Activated CD4-positive, CD25-positive, alpha-beta regulatory T cell treated with anti-CD3 and anti-CD28 coated beads, Interleukin-2, amount 50 U/mL, for 16 hours (primary cell): ENCODE data around the gene JAK3.

Experiments used
- DNase-seq: peaks from one replicate; pipeline ENCODE4 v3.0.0-alpha.2; 2020; ENCODE audit warnings: low read depth, low spot score

The JAK3 gene

DNA sequence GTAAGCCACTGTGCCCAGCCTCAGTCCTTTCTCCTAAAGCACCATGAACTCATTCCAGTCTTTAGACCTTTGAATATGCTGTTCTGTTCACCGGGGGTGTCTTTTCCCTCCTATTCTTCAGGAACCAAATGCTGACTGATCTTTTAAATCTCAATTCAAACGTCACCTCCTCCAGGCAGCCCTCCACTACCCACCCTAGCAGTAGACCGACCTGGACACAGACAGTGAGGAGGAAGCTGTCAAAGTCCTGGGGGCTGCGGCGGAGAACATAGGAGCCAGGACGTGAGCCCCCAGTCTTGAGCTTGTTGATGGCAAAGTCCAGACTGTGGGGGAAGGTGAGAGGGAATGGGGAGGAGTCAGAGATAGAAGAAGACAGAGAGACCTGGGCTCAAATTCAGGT lies 7.8 kb downstream of the JAK3 start:
- DNase-seq = no peak

DNA sequence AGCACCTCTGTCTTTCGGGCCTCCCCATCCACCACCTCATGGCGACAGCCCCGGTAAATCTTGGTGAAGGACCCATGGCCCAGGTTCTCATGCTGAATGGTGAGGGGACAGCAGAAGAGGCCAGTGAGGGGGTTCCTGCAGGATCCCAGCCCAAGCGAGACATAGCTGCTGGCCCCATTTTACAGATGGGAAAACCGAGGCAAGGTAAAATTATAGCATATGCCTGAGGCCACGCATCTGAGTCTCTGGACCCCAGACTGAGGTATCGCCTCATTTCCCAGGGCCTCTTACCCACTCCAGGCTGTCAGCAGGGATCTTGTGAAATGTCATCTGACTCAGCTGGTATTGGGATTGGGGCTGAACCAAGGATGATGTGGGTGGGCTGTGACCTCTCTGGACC lies 9.8 kb downstream of the JAK3 start:
- DNase-seq = no peak

DNA sequence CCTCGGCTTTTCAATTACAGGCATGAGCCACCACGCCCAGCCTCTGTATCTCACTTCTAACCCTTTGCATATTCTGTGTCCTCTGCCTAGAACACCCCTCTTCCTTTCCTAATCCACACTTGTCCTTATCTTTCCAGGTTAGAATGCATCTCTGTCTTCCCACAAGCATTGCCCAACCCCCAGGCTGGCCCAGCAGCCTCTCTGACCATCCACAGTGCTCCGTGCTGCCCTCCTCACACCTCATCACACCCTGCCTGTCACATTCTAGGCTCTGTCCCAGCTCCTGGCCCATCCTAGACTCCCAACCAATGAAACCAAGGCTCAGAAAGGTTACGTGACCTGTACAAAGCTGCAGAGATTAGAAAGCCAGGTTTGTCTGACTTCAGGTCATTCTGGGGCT lies 11.3 kb downstream of the JAK3 start:
- DNase-seq = no peak

DNA sequence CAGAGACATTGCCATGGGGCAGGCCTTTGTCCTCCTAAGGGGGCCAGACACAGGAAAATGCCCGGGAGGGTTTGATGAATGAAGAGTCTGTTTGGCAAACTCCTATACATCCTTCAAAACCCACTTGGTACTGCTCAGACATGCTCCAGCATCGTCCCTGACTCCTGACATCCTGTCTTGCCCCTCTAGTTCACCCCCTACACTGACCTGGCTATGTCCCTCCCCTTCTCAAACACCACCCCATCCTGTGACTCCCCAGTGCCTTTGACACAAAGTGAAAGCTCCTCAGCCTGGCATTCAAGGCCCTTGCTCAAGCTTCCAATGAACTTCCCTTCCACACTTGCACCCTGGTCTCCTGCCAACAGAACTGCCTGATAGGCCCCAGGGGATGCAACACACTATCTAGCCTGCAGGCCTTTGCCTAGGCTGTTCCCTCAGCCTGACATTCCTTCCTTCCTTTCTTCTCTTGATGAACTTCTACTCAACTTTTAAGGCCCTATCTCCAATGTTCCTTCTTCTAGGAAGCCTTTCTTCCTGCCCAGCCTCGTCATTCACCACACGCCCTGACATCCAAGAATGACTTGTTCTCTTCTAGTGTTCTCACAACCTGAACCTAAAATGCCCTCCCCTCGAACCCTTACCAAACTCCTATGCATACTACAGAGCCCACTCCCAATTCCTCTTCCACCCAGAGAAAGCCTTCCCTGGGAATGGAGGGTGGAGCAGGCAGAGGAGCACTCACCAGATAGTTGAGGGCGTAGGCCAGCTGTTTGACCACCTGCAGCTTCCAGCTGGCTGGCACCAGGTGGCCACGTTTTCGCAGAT lies 12.4 kb downstream of the JAK3 start:
- DNase-seq = no peak

DNA sequence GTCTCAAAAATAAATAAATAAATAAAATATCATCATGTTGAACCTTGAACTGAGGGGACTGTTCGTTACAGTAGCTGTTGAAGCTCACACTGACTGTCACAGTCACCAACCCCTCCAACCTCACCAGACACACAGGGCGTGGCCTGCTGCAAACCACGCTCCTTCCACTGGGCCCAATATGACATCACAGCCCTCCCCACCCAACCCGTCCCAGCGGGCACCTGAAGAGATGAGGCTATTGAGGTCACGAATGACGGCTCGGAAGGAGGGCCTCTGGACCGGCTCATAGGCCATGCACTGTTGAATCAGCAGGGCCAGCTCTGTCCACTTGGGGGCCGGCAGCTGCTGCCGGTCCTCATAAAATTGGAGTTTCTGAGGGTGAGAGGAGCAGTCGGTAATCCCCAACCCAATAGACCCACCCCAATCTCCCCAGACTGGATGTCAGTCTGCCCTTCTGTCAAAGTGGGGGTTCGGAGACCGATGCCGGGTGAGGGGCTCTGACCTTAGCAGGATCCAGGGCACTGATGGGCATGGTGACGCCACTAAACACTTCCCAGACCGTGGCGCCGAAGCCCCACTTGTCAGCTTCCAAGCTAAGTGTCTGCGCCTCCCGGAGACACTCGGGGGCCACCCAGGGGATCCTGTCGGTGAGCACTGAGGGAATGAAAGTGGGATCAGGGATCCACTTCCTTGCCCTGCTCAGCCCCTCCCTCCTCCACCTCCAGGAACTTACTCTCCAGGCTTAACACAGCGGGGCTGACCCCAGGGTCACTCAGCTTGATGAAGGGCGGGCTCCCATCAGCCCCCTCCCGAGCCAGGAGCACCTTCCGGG lies 13.2 kb downstream of the JAK3 start:
- DNase-seq = no peak

DNA sequence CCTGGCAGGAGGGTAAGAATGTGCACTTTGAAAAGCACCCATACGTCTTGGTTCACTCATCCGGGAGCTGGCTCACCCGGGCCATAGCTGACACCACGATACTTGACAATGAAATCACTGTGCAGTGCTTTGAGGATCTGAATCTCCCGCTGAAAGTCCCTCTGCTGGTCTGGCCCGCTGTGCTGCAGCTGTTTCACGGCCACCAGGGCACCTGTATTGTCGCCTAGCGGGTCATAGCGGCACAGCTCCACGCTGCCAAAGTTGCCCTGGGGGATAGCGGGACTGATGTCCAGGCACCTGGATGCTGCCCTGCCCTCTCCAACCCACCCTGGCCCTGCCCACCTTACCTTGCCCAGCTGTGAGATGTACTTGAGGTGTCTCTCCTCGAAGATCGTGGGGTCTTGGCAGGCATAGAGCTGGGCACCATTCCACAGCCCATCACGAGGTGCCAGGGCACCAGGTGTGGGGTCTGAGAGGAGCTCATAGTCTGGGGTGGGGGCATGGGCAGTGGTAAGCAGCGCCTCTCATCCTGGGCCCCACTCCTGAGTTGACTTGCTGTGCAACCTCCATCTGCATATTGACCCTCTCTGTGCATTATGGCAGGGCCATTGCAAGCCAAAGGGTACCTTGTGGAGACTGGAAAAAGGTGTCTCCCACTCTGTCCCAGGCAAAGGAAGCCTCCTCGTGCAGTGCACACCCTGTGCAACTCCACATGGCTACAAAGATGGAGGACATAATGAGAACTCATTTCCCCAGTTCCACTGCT lies 15.2 kb downstream of the JAK3 start:
- no peak for DNase-seq

DNA sequence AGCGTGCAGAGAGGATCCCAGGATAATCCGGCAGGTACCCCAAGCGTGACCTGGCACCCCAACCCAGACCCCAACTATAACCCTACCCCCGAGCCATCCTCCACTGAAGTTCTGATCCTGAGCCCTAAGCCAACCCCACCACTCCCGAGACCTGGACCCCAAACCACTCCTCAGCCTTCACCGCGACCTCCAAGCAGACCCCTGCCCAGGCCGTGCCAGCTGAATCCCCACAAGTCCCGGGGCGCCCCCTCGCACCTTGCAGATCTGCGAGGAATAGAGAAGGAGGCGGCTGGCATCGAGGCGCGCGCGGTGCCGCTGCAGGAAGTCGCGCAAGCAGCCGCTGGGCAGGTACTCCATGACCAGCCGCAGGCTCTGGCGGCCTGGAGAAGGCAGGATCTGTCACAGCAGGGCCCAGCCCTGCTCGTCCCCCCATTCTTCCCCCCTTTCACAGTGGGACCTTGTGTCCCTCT lies 16.3 kb downstream of the JAK3 start:
- no peak for DNase-seq

DNA sequence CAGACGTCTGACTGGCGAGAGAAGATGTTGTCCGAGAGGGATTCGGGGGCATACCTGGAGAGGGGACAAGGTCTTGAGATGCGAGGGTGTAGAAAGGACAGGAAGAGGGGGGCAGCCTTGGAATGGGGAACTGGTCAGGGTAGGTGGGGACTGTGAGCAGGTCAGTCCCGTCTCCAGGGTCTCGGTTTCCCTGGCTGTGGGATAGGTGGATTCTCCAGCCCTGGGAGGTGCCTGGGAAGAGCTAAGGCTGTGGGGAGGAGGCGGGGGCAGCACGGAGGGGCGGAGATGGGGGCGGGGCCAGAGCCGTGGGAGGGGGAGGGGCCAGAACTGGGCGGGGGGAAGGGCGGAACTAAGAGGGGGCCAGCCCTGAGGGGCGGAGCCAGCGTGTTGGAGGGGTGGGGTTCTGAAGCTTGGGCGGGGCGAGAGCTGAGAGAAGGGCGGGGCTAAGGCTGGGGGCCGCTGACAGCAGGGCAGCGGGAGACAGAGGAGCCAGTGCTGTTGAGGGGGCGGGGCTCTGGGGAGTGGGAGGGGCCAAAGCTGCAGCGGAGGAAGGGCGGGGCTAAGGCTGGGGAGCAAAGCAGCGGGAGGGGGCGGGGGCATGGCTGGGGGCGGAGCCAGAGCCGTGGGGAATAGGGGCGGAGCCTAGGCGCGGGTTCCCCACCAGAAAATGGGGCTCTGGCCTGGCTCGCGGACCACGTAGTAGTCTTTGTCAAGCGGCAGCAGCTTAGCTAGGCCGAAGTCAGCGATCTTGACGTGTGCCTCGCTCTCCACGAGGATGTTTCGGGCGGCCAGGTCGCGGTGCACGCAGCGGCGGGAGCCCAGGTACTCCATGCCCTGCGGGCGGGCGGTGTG lies 17.0 kb downstream of the JAK3 start:
- no peak for DNase-seq

DNA sequence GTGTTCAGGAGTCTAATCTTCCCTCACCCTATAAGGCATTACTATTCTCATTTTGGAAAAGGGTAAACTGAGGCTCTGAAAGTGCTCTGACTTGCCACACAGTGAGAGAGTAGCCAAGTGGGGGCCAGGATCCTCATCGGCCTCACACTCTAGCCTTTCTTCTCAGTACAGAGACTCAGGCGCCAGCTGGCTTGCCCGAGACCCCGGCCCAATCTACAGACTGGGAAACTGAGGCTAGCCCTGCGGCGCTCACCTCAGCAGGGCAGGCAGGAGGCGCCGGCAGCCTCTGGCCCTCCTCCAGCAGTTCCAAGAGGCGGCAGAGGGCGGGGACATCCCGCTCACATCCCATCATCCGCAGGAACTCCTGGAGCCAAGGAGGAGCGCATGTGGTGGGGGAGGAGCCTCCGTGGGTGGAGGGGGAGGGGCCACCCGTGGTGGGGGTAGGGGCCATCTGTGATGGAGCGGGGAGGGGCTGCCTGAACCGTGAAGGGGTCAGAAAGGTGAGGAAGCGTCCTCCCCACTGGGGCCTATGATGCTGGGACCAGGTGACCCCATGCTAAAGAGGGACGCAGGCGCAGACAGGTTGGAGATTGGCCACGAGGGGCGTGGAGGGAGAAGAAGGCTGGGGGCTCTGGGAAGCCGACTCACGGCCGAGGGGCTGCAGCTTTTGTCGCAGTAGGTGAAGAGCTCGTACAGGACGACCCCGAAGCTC lies 17.8 kb downstream of the JAK3 start:
- no peak for DNase-seq

DNA sequence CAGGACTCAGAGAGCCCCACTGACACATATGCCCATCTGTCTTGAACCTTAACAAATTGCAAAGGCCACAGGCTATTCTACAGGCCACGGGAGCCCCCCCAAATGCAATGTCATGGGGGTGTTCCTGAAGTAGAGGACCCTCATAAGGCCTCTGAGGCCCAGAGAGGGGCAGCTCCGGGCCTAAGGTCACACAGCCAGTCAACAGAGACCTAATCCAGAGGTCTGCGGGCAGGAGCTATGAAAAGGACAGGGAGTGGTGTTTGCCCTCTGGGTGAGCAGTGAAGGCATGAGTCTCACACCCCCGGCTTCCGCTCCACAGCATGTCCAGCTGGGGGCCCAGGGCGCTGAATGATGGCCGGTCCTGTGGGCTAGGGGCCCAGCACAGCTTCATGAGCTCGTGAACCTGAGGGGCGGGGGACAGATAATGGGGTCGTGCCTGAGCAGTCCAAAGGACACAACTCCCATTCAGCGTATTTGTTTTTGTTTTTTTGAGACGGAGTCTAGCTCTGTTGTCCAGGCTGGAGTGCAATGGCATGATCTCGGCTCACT lies 21.2 kb downstream of the JAK3 start:
- DNase-seq = no peak

DNA sequence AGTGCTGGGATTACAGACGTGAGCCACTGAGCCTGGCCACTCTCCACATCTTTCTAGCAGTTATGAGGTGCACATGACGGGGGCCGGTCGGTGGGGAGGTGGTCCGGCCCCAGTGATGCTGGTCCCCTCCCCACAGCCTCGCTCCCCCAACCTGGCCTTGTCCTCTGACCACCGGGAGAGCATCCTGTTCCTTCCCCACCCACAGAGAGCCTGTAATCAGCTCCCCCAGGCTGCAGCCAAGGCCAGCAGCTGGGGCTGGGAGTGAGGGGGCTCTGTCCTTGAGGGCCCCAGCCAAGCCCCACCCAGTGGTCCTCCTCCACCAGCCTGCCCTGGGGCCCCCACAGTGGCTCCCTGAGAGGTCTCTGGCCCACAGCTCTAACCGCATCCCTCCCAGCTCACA lies 23.4 kb downstream of the JAK3 start:
- DNase-seq = no peak

DNA sequence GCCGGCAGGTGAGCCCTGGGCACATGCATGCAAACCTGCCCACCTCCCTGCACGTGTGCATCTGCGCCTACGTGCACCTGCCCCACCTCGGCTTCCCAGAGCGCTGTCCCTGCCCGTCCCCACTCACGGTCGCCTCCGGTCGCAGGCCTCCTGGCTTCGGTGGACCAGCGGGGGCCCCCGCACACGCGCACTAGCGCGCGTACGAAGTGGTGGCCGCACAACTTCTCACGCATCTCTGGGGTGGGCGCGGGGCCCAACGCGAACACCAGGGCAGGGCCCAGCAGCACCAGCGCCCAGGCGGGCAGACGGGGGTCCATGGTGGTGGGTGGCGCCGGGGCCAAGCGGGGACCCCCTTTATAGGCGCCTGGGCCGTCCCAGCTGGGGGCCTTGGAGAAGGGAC lies 26.6 kb downstream of the JAK3 start, which contains the start of gene INSL3:
Gene INSL3, minus strand, starts transcription at position 330 of the 400 bp plus-strand sequence. Its CDS starts 13 bp downstream, at position 317.
- no peak for DNase-seq

DNA sequence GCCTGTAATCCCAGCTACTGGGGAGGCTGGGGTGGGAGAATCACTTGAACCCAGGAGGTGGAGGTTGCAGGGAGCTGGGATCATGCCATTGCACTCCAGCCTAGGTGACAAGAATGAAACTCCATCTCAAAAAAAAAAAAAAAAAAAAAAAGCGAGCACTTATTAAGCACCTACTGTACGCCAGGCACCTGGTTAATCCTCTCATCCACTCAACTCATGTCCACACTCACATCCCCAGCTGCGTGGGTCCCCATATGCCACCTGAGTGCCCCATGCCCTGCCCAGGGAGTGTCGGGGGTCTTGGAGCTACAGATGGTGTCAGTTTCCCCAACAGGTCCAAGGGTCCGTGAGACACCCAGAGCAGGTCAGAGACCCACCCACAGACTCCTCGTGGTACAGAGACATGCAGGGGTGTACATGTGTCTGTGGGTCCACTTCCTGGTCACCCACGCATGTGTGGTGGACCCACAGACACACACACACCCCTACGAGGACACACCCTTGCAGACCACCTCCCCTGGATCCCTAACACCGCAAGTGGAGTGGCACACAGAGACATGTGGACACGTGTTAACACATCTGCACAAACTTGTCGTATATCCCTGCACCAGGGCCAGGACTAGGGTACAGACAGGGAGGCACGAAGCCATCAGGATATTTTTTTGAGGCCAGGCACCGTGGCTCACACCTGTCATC lies 30.0 kb downstream of the JAK3 start:
- no peak for DNase-seq

DNA sequence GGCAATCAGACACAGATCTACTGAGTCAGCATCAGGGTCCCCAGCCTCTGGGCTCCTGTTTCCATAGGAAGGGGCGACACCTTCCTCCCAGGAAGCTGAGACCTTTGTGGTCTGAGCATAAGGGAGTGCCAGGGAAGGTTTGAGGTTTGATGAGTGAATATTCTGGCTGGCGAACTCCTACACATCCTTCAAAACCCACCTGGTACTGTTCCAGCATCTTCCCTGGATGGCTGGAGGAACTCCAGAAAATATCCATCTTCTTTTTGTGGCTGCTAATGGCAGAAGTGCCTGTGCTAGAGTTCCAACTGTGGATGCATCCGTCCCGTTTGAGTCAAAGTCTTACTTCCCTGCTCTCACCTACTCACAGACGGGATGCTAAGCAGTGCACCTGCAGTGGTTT lies 35.7 kb downstream of the JAK3 start:
- no peak for DNase-seq

DNA sequence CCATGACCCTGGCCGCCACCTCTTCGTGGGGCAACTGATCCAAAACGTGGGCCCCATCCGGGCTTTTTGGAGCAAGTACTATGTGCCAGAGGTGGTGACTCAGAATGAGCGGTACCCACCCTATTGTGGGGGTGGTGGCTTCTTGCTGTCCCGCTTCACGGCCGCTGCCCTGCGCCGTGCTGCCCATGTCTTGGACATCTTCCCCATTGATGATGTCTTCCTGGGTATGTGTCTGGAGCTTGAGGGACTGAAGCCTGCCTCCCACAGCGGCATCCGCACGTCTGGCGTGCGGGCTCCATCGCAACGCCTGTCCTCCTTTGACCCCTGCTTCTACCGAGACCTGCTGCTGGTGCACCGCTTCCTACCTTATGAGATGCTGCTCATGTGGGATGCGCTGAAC lies 36.1 kb downstream of the JAK3 start:
- no peak for DNase-seq

DNA sequence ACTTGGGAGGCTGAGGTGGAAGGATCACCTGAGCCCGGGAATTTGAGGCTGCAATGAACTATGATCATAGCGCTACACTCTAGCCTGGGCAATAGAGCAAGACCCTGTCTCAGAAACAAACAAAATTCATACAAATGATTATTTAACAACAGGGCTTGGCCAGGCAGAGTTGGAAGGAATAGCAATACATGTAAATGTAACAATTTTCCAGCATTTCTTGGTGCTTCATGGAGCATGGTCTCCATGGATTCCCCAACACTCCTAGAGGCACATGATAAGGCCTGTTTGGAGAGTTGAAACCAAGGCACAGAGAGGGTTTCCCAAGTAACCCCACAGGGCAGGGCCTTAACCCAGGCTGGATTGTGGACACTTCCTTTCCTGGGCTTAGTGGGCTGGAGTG lies 36.7 kb downstream of the JAK3 start:
- no peak for DNase-seq

DNA sequence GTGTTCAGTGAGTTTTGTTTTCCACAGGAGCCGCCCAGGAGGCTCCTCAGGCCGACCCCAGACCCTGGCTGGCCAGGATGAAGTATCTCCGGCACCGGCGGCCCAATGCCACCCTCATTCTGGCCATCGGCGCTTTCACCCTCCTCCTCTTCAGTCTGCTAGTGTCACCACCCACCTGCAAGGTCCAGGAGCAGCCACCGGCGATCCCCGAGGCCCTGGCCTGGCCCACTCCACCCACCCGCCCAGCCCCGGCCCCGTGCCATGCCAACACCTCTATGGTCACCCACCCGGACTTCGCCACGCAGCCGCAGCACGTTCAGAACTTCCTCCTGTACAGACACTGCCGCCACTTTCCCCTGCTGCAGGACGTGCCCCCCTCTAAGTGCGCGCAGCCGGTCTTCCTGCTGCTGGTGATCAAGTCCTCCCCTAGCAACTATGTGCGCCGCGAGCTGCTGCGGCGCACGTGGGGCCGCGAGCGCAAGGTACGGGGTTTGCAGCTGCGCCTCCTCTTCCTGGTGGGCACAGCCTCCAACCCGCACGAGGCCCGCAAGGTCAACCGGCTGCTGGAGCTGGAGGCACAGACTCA lies 40.0 kb downstream of the JAK3 start:
- DNase-seq = no peak

DNA sequence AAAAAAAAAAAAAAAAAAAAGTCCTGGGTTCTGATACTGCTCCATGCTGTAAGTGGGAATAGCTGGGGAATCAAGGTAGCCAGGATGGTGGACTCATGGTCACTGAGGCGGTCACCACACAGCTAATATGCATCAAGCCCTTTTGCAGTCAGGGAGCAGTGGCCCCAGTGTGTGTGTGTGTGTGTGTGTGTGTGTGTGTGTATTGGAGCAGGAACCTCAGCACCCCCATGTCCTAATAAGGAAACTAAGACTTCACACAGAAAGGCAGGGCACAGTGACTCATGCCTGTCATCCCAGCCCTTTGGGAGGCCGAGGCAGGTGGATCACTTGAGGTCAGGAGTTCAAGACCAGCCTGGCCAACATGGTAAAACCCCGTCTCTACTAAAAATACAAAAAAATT lies 40.8 kb downstream of the JAK3 start:
- DNase-seq = no peak

DNA sequence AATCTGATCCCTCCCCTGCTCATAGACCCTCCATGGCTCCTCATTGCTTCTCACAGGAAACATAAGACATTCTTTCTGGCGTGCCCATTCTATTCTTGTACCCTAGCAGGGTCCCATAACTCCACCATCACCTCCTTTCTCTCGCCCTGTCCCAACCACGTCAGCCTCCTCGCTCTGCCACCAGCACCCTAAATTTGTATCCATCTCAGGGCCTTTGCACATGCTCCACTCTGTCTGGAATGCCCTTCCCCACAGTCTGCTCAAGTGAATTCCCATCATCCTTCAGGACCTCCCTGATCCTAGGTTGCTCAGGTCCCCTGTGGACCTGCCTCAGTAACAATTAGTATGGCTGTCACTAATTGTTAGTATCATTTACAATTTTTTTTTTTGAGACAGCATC lies 42.4 kb downstream of the JAK3 start:
- DNase-seq = no peak
